HFF-Myc (cell line): ENCODE measurements around the gene SAMD1.

Experiments
- DNase-seq: peaks from one replicate; pipeline ENCODE4 v3.0.0-alpha.2; 2011; ENCODE audit warnings: low read depth; ENCODE audit errors: extremely low read depth
- H3K4me3 ChIP-seq: replicated peaks from 2 replicates; pipeline ENCODE4 v1.5.1; 2011; ENCODE audit warnings: low read depth, mild to moderate bottlenecking, control low read depth, low read length
- CTCF ChIP-seq: IDR thresholded peaks from 2 replicates; pipeline ENCODE4 v1.5.1; 2012; ENCODE audit warnings: mild to moderate bottlenecking, low read depth, low read length, control low read depth; ENCODE audit errors: missing control alignments

The SAMD1 gene

GRCh38 chr19:14101003-14101545 lies 10.5 kb upstream of the SAMD1 start:
- no peak overlapping the region for H3K4me3 ChIP-seq
- no peak for TF ChIP-seq CTCF
- no peak for DNase-seq

- TF ChIP-seq CTCF: peak; percentile 16
- no peak overlapping the region for H3K4me3 ChIP-seq
- DNase-seq: no peak
These were observed 7.1 kb upstream of the SAMD1 start for GRCh38 chr19:14097532-14098151.

- no peak for DNase-seq
- TF ChIP-seq CTCF: no peak
- H3K4me3 ChIP-seq: no peak overlapping the region
These were observed 5.9 kb upstream of the SAMD1 start for GRCh38 chr19:14096272-14096992.

GRCh38 chr19:14094854-14095253 lies 4.3 kb upstream of the SAMD1 start:
- DNase-seq: no peak
- H3K4me3 ChIP-seq: no peak overlapping the region
- no peak for TF ChIP-seq CTCF

GRCh38 chr19:14093117-14093823 lies 2.7 kb upstream of the SAMD1 start:
- no peak overlapping the region for H3K4me3 ChIP-seq
- no peak for DNase-seq
- no peak for TF ChIP-seq CTCF

GRCh38 chr19:14091813-14092462 lies 1.4 kb upstream of the SAMD1 start:
- TF ChIP-seq CTCF: no peak
- peak overlapping the region; percentile 59 for H3K4me3 ChIP-seq
- DNase-seq: no peak
